SH-SY5Y (cell line): ENCODE results near the gene DNAI2.

ENCODE experiments used
- GATA2 ChIP-seq: IDR thresholded peaks from 2 replicates; pipeline ENCODE4 v1.6.1; 2011; ENCODE audit warnings: mild to moderate bottlenecking, low read depth, low read length
- GATA3 ChIP-seq: IDR thresholded peaks from 2 replicates; pipeline ENCODE4 v1.6.1; 2011; ENCODE audit warnings: low read depth, mild to moderate bottlenecking, low read length, moderate library complexity

GRCh38 chr17:74288785-74289184, 14.8 kb downstream of the DNAI2 start:
- TF ChIP-seq GATA2 (no peak), GATA3 (no peak)
